ENCODE measurements around the gene MED13.
A peak's percentile ranks its signal among the peaks of the same experiment; 100 is the strongest.

Gene MED13

GRCh38 chr17:62070900-62071299 is 5.8 kb upstream of the MED13 start:
- no peak overlapping the region for H3K4me3 ChIP-seq (ENCODE audit: low read length in 2 of 2)

DNA sequence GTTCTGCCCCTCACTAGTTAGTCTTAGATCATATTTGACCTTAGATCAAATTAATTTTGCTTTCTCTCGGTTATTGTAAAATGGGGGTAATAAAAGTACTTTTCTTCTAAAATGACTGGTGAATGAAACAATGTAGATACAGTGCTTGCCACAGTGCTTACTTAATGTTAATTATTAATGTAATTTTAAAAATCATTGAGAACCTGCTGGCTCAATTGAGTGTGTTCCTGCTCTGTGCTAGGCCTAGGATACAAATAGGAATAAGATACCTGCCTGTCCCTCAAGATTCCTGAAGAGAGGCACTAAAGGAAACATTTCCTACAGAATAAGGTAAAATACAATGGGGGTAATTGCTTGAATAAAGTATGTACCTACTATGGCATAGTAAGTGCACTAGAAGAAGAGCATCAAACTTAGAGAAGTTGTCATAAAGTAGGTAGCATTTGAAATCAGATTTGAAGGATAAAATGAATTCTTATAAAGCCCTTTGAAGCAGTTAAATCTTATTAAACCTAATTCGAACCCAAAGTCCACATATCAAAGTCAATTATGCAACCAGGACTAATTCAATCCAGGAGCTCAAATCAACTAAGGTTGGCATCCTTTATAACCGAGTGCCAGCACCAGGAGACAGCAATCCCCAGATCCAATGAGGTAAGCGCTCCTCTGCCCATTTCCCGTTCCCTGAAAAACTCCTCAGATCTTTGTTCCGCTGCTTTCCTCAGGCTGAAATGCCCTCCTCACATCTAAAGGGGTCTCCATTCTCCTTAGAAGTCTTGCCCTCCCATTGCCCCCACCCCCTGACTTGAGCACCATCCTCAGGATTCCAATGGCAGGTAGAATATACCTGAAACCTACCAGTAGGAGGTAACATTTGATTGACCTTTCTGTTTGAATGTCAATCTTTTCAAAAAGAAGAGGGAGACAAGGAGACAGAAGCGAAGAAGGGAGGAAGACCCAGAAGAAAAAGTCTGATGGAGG is 2.4 kb upstream of the MED13 start:
- Histone ChIP-seq H3K9me3 (replicated peaks in 1 of 2; ENCODE audit: control insufficient read depth in 2 of 2, insufficient read depth in 1 of 2, low read depth in 1 of 2, low read length in 2 of 2) (no peaks in the 10 kb centered on the region), H3K23ac (ENCODE audit: low read depth, low read length, poor library complexity) (no peak overlapping the region), H4K91ac (ENCODE audit: low read depth, low read length, poor library complexity) (no peak overlapping the region), H4K8ac (ENCODE audit: low read depth, low read length) (no peak overlapping the region), H2AK5ac (ENCODE audit: low read depth, low read length) (no peak overlapping the region), H3K9ac (ENCODE audit: low read depth, low read length, poor library complexity) (no peak overlapping the region), H3K27me3 (ENCODE audit: control insufficient read depth in 3 of 3, insufficient read depth in 3 of 3, low read depth in 1 of 3, low read length in 3 of 3) (peaks cover 0 to 19% (median 0%) of the 10 kb centered on the region in 3 experiments), H2BK15ac (ENCODE audit: low read length) (no peak overlapping the region), H3K27ac (replicated peaks; ENCODE audit: low read length) (no peak overlapping the region), H3K18ac (ENCODE audit: low read length) (no peak overlapping the region), H3K4me2 (ENCODE audit: insufficient read depth, low read length, poor library complexity, severe bottlenecking) (no peak overlapping the region), H3K4me1 (ENCODE audit: control insufficient read depth in 2 of 2, insufficient read depth in 1 of 2, low read depth in 1 of 2, low read length in 2 of 2) (no peaks in the 10 kb centered on the region), H3K4ac (ENCODE audit: low read length) (no peak overlapping the region), H2AFZ (ENCODE audit: low read length) (no peak overlapping the region), H2BK12ac (ENCODE audit: low read length) (no peak overlapping the region), H2BK5ac (ENCODE audit: low read length) (no peak overlapping the region), H3K4me3 (ENCODE audit: low read length in 2 of 2) (no peak overlapping the region), H3K14ac (ENCODE audit: low read length) (no peak overlapping the region), H3K36me3 (replicated peaks in 1 of 2; ENCODE audit: control insufficient read depth in 2 of 2, insufficient read depth in 2 of 2, low read length in 2 of 2) (peaks cover 0 to 7% of the 10 kb centered on the region in 2 donors), H3K79me1 (ENCODE audit: low read depth, low read length) (peaks cover 2% of the 10 kb centered on the region), H2BK120ac (ENCODE audit: low read depth, low read length) (no peak overlapping the region)
- DNase-seq (ENCODE audit: low spot score), result no peak
- WGBS, 2 donors (ENCODE audit: extremely low coverage in 2 of 2, insufficient read length in 2 of 2, insufficient replicate concordance in 1 of 2), result no CpG with 5 or more reads among the region's 7 CpGs

More at GRCh38 chr17:62070900-62071299, 5.8 kb upstream of the MED13 start:
- no peaks in the 10 kb centered on the region for H3K79me1 ChIP-seq (ENCODE audit: low read depth, low read length)
- H3K9me3 ChIP-seq (replicated peaks in 1 of 2; ENCODE audit: control insufficient read depth in 2 of 2, insufficient read depth in 1 of 2, low read depth in 1 of 2, low read length in 2 of 2), result no peaks in the 10 kb centered on the region
- no peak overlapping the region for H2AFZ ChIP-seq (ENCODE audit: low read length)
- no peak overlapping the region for H2BK15ac ChIP-seq (ENCODE audit: low read length)
- H2BK12ac ChIP-seq (ENCODE audit: low read length), result no peak overlapping the region
- no peak overlapping the region for H4K91ac ChIP-seq (ENCODE audit: low read depth, low read length, poor library complexity)
- no peak overlapping the region for H4K8ac ChIP-seq (ENCODE audit: low read depth, low read length)
- WGBS, 2 donors (ENCODE audit: extremely low coverage in 2 of 2, insufficient read length in 2 of 2, insufficient replicate concordance in 1 of 2), result no CpG with 5 or more reads among the region's 2 CpGs
- H3K4me2 ChIP-seq (ENCODE audit: insufficient read depth, low read length, poor library complexity, severe bottlenecking), result no peak overlapping the region
- H3K4me1 ChIP-seq (ENCODE audit: control insufficient read depth in 2 of 2, insufficient read depth in 1 of 2, low read depth in 1 of 2, low read length in 2 of 2), result no peaks in the 10 kb centered on the region
- H3K36me3 ChIP-seq (replicated peaks in 1 of 2; ENCODE audit: control insufficient read depth in 2 of 2, insufficient read depth in 2 of 2, low read length in 2 of 2), result no peaks in the 10 kb centered on the region
- H2AK5ac ChIP-seq (ENCODE audit: low read depth, low read length), result no peak overlapping the region
- H3K14ac ChIP-seq (ENCODE audit: low read length), result no peak overlapping the region
- H2BK5ac ChIP-seq (ENCODE audit: low read length), result no peak overlapping the region
- no peak overlapping the region for H3K23ac ChIP-seq (ENCODE audit: low read depth, low read length, poor library complexity)
- H2BK120ac ChIP-seq (ENCODE audit: low read depth, low read length), result no peak overlapping the region
- peaks cover 0 to 19% (median 0%) of the 10 kb centered on the region in 3 experiments for H3K27me3 ChIP-seq (ENCODE audit: control insufficient read depth in 3 of 3, insufficient read depth in 3 of 3, low read depth in 1 of 3, low read length in 3 of 3)
- no peak overlapping the region for H3K27ac ChIP-seq (replicated peaks; ENCODE audit: low read length)
- H3K4ac ChIP-seq (ENCODE audit: low read length), result no peak overlapping the region
- DNase-seq (ENCODE audit: low spot score), result no peak
- H3K18ac ChIP-seq (ENCODE audit: low read length), result no peak overlapping the region
- H3K9ac ChIP-seq (ENCODE audit: low read depth, low read length, poor library complexity), result no peak overlapping the region

- H3K4ac ChIP-seq (ENCODE audit: low read length), result no peak overlapping the region
Measured at GRCh38 chr17:62065611-62066468, 762 bp upstream of the MED13 start.

More at GRCh38 chr17:62065611-62066468, 762 bp upstream of the MED13 start:
- Histone ChIP-seq H3K23ac (ENCODE audit: low read depth, low read length, poor library complexity) (peak overlapping the region; percentile 34), H2AFZ (ENCODE audit: low read length) (peak overlapping the region; percentile 99), H3K9ac (ENCODE audit: low read depth, low read length, poor library complexity) (peak overlapping the region; percentile 98), H4K91ac (ENCODE audit: low read depth, low read length, poor library complexity) (no peak overlapping the region), H2BK5ac (ENCODE audit: low read length) (peak overlapping the region; percentile 99), H3K4me1 (ENCODE audit: control insufficient read depth in 2 of 2, insufficient read depth in 1 of 2, low read depth in 1 of 2, low read length in 2 of 2) (no peaks in the 10 kb centered on the region), H2AK5ac (ENCODE audit: low read depth, low read length) (peak overlapping the region; percentile 81), H3K36me3 (replicated peaks in 1 of 2; ENCODE audit: control insufficient read depth in 2 of 2, insufficient read depth in 2 of 2, low read length in 2 of 2) (peaks cover 0 to 24% of the 10 kb centered on the region in 2 donors), H3K4me2 (ENCODE audit: insufficient read depth, low read length, poor library complexity, severe bottlenecking) (peak overlapping the region; percentile 40), H3K79me1 (ENCODE audit: low read depth, low read length) (peaks cover 2% of the 10 kb centered on the region), H4K8ac (ENCODE audit: low read depth, low read length) (no peak overlapping the region), H3K9me3 (replicated peaks in 1 of 2; ENCODE audit: control insufficient read depth in 2 of 2, insufficient read depth in 1 of 2, low read depth in 1 of 2, low read length in 2 of 2) (no peaks in the 10 kb centered on the region), H2BK12ac (ENCODE audit: low read length) (no peak overlapping the region), H3K27me3 (ENCODE audit: control insufficient read depth in 3 of 3, insufficient read depth in 3 of 3, low read depth in 1 of 3, low read length in 3 of 3) (peaks cover 0 to 19% (median 0%) of the 10 kb centered on the region in 3 experiments), H2BK120ac (ENCODE audit: low read depth, low read length) (peak overlapping the region; percentile 87), H3K18ac (ENCODE audit: low read length) (peak overlapping the region; percentile 100), H3K14ac (ENCODE audit: low read length) (peak overlapping the region; percentile 89), H3K27ac (replicated peaks; ENCODE audit: low read length) (peak overlapping the region; percentile 92), H3K4me3 (ENCODE audit: low read length in 2 of 2) (peak overlapping the region; percentile 96 to 97), H2BK15ac (ENCODE audit: low read length) (no peak overlapping the region)
- WGBS, 2 donors (ENCODE audit: extremely low coverage in 2 of 2, insufficient read length in 2 of 2, insufficient replicate concordance in 1 of 2), result no CpG with 5 or more reads among the region's 51 CpGs
- DNase-seq (ENCODE audit: low spot score), result peak; percentile 94
